GM12874 (cell line): ENCODE data around the gene PCDHGB5.

Experiments
- CTCF ChIP-seq: IDR thresholded peaks from 2 replicates; pipeline ENCODE4 v1.5.1; 2011; ENCODE audit warnings: low read depth, mild to moderate bottlenecking, control low read depth, low read length, moderate library complexity; ENCODE audit not compliant: insufficient read depth

Gene PCDHGB5

GRCh38 chr5:141359790-141360426, 37.8 kb upstream of the PCDHGB5 start, which contains the start of gene PCDHGB2:
Gene PCDHGB2 (plus strand): TSS chr5:141359994. CDS start chr5:141360136, 142 bp downstream.
- peak; percentile 35; the same call in 1 of the 2 replicates for TF ChIP-seq CTCF

- no peak for TF ChIP-seq CTCF
Measured at GRCh38 chr5:141360685-141361084, 37.1 kb upstream of the PCDHGB5 start.

GRCh38 chr5:141362719-141363118, 35.0 kb upstream of the PCDHGB5 start:
- no peak for TF ChIP-seq CTCF

- TF ChIP-seq CTCF, result no peak
Measured at GRCh38 chr5:141363952-141364660, 33.6 kb upstream of the PCDHGB5 start, which contains the start of gene PCDHGA5. Gene PCDHGA5 (plus strand): TSS chr5:141364162. CDS start chr5:141364331, 169 bp downstream.

- no peak for TF ChIP-seq CTCF
Measured at GRCh38 chr5:141366016-141366896, 31.5 kb upstream of the PCDHGB5 start.

- TF ChIP-seq CTCF, result peak; percentile 66
Measured at GRCh38 chr5:141369994-141370848, 27.5 kb upstream of the PCDHGB5 start, which contains the start of gene PCDHGB3. Gene PCDHGB3 (plus strand): TSS chr5:141370242. CDS start chr5:141370395, 153 bp downstream.
